ENCODE measurements around the gene DECR2. TPM values are rescaled to one million over a fixed set of nuclear protein-coding genes. Genes with fewer than 3 reads are reported as not detected.
A peak's percentile ranks its signal among the peaks of the same experiment; 100 is the strongest.

The DECR2 gene
- total and polyA plus RNA-seq, 2 of the 4 experiments (the other 2 are of a cell fraction), result 3.9 to 26.7 TPM

DNA sequence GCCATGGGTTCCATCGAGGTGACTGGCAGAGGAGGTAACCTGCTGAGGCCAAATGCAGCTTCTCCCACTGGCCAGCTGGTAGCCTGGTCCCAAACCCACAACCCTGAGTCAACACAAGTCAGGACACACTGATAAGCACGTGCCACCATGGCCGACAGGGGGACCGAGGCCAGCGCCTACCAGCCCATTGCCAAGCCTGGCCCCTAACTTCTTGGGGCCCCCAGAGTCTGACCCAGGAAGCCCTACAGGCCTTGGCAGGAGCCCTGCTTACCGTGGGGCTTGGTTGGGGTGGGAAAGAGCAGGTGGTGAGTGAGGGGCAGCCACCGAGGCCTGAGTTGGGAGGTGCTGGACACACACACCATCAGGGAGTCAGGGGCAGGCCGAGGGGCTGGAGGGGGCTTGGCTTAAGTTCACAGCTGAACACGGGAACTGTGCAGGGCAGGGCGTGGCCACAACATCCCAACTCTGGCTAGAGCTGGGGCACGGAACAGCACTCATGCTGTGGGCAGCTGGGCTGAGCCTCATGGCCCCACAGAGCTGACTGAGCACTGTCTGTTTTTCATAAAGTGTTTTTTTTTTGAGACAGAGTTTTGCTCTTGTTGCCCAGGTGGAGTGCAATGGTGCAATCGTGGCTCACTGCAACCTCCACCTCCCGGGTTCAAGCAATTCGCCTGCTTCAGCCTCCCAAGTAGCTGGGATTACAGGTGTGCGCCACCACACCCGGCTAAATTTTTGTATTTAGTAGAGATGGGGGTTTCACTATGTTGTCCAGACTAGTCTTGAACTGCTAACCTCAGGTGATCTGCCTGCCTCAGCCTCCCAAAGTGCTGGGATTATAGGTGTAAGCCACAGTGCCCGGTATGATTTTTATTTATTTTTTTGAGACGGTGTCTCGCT is 36.8 kb upstream of the DECR2 start:
- no peaks in the 10 kb centered on the region for H3K27me3 ChIP-seq (ENCODE audit: control insufficient read depth, insufficient read depth, low read length)
- no peak for TF ChIP-seq CHD1 (IDR thresholded peaks at IDR 0.05; ENCODE audit: low read depth, low read length)
- TF ChIP-seq RAD21 (IDR thresholded peaks at IDR 0.05; ENCODE audit: low read length), result no peak
- TF ChIP-seq BHLHE40 (IDR thresholded peaks at IDR 0.05; ENCODE audit: low read depth, low read length), result peak; percentile 18; the same call in 1 of the 2 replicates
- TF ChIP-seq CTCF (conservative IDR thresholded peaks at IDR 0.05; ENCODE audit: low read depth, low read length), result no peak
- no peak for TF ChIP-seq SMC3 (IDR thresholded peaks at IDR 0.05; ENCODE audit: low read depth, low read length)
- TF ChIP-seq ELK1 (IDR thresholded peaks at IDR 0.05; ENCODE audit: borderline replicate concordance, low read depth, low read length), result no peak
- TF ChIP-seq CEBPB (IDR thresholded peaks at IDR 0.05; ENCODE audit: low read depth, low read length), result no peak
- DNase-seq (no peak), ATAC-seq (ENCODE audit: low read depth) (no peak)
- no peak overlapping the region for H3K23ac ChIP-seq (ENCODE audit: low read depth, low read length)
- H3K27ac ChIP-seq (ENCODE audit: insufficient read depth, low read length), result no peak overlapping the region
- no TSS peak for BruUV-seq (replicated peaks)
- no peak overlapping the region for H3K4me2 ChIP-seq (ENCODE audit: low read depth, low read length)
- in situ Hi-C loops (cut with MboI; ENCODE audit: low sequenced_read_pairs) (no loop called here), intact Hi-C loops (cut with micrococcal nuclease) (no loop called here), dilution Hi-C loops (cut with HindIII; ENCODE audit: low sequenced_read_pairs, unreplicated experiment) (no loop called here)
- H2BK5ac ChIP-seq (ENCODE audit: low read depth, low read length, poor library complexity, severe bottlenecking), result no peak overlapping the region
- no peak overlapping the region for H2BK20ac ChIP-seq (ENCODE audit: low read depth, low read length)
- CTCF ChIA-PET, result no interaction called here
- H3K14ac ChIP-seq (replicated peaks; ENCODE audit: low read depth, low read length), result no peak overlapping the region
- peak overlapping the region; percentile 63 for H2AFZ ChIP-seq (replicated peaks; ENCODE audit: low read length, poor library complexity)
- no peaks in the 10 kb centered on the region for H4K20me1 ChIP-seq (ENCODE audit: insufficient read depth, low read length)
- H4K91ac ChIP-seq (ENCODE audit: insufficient read depth, low read depth, low read length), result no peak overlapping the region
- POLR2A ChIA-PET (ENCODE audit: unreplicated experiment), result no interaction called here
- no peak overlapping the region for H3K4ac ChIP-seq (ENCODE audit: low read depth, low read length)
- no peak overlapping the region for H3K18ac ChIP-seq (ENCODE audit: low read depth, low read length)
- H3K36me3 ChIP-seq (ENCODE audit: control insufficient read depth, insufficient read depth, low read length), result peaks cover 30% of the 10 kb centered on the region
- WGBS, 2 experiments (ENCODE audit: extremely low coverage in 2 of 2, insufficient read length in 1 of 2), result 71% methylated on average over 8 of the region's 19 CpGs; no CpG with 5 or more reads in 1 of the 2 experiments
- peak overlapping the region; percentile 42 for H2AK9ac ChIP-seq (replicated peaks; ENCODE audit: low read depth, low read length, poor library complexity)
- no peaks in the 10 kb centered on the region for H3K9me1 ChIP-seq (ENCODE audit: insufficient read depth, low read length)
- no peak overlapping the region for H2BK120ac ChIP-seq (ENCODE audit: low read depth, low read length)
- H3K56ac ChIP-seq (ENCODE audit: extremely low read depth, insufficient read depth, low read length), result no peak overlapping the region
- peaks cover 4% of the 10 kb centered on the region; the same call in 1 of the 2 replicates for H3K4me1 ChIP-seq (ENCODE audit: control insufficient read depth, insufficient read depth, low read length)
- H2BK15ac ChIP-seq (ENCODE audit: low read depth, low read length), result no peak overlapping the region
- H4K5ac ChIP-seq (ENCODE audit: low read depth, low read length), result no peak overlapping the region
- H3K4me3 ChIP-seq (ENCODE audit: insufficient read depth, low read depth, low read length), result no peak overlapping the region
- peaks cover 4 to 9% of the 10 kb centered on the region in 2 experiments; a peak in 2 of 4 replicates for H3K79me1 ChIP-seq (ENCODE audit: low read depth in 1 of 2, low read length in 2 of 2)
- no peak overlapping the region for H3K9ac ChIP-seq (ENCODE audit: low read depth, low read length)
- H3K9me3 ChIP-seq (ENCODE audit: control insufficient read depth, insufficient read depth, low read length), result no peaks in the 10 kb centered on the region
- no peak overlapping the region for H2AK5ac ChIP-seq (ENCODE audit: low read depth, low read length)
- H4K8ac ChIP-seq (ENCODE audit: low read depth in 2 of 2, low read length in 2 of 2), result no peak overlapping the region

Data from IMR-90 (cell line).